ENCODE results near the gene KIAA0930.

The KIAA0930 gene

GRCh38 chr22:45208993-45209838 lies 31.5 kb downstream of the KIAA0930 start (continued):
- TF ChIP-seq, protein P1, sequence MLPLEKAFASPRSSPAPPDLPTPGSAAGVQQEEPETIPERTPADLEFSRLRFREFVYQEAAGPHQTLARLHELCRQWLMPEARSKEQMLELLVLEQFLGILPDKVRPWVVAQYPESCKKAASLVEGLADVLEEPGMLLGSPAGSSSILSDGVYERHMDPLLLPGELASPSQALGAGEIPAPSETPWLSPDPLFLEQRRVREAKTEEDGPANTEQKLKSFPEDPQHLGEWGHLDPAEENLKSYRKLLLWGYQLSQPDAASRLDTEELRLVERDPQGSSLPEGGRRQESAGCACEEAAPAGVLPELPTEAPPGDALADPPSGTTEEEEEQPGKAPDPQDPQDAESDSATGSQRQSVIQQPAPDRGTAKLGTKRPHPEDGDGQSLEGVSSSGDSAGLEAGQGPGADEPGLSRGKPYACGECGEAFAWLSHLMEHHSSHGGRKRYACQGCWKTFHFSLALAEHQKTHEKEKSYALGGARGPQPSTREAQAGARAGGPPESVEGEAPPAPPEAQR (tag by site-specific recombination; IDR thresholded peaks at IDR 0.05), result no peak
- no peak for TF ChIP-seq ZNF221 (tag by site-specific recombination; IDR thresholded peaks at IDR 0.05; ENCODE audit: borderline replicate concordance)
- TF ChIP-seq CTCF (tag by site-specific recombination; IDR thresholded peaks at IDR 0.05), result peak; percentile 82
- no peak for TF ChIP-seq TCF7L2 (IDR thresholded peaks at IDR 0.05; ENCODE audit: borderline replicate concordance, low read depth, low read length)
- TF ChIP-seq, protein P2, sequence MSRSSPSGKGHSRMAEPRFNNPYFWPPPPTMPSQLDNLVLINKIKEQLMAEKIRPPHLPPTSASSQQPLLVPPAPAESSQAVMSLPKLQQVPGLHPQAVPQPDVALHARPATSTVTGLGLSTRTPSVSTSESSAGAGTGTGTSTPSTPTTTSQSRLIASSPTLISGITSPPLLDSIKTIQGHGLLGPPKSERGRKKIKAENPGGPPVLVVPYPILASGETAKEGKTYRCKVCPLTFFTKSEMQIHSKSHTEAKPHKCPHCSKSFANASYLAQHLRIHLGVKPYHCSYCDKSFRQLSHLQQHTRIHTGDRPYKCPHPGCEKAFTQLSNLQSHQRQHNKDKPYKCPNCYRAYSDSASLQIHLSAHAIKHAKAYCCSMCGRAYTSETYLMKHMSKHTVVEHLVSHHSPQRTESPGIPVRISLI (tag by site-specific recombination; IDR thresholded peaks at IDR 0.05), result no peak
- TF ChIP-seq ZNF133 (tag by site-specific recombination; IDR thresholded peaks at IDR 0.05), result no peak

DNA sequence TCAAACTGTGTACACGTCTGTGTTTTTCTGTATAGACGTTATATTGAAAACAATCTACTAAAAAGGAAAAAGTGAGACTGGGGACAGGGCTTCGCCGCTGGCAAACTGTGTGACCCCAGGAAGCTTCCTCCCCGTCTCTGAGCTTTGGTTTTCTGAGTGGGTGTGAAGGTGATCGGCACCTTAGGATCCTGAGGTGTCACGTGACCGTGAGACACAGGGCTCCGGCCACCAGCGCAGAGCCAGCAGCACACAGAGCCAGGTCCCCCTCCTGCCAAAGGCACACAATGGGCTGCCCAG lies 32.0 kb downstream of the KIAA0930 start:
- H3K9me3 ChIP-seq (ENCODE audit: control insufficient read depth, insufficient read depth, low read depth, low read length), result no peaks in the 10 kb centered on the region
- ChIA-PET POLR2A (interaction anchor here (0.5 to 1.0 kb wide), 3 partner anchors 16 to 45 kb away, joined by 3 to 7 read pairs (median 3); partner anchors contain the start of gene NUP50), CTCF (interaction anchor here (0.6 to 2.3 kb wide), 17 partner anchors 8 to 55 kb away, joined by 3 to 25 read pairs (median 4); partner anchors contain the start of gene NUP50)
- H3K36me3 ChIP-seq (ENCODE audit: control insufficient read depth in 2 of 2, insufficient read depth in 1 of 2, low read length in 2 of 2), result peaks cover 0 to 59% of the 10 kb centered on the region in 2 experiments; a peak in 2 of 3 replicates
- no peak overlapping the region for H3K27ac ChIP-seq (ENCODE audit: extremely low read depth, low read depth, low read length)
- H3K4me1 ChIP-seq (ENCODE audit: control insufficient read depth, insufficient read depth, low read length), result no peaks in the 10 kb centered on the region
- H3K4me3 ChIP-seq (ENCODE audit: low read depth, low read length), result no peak overlapping the region
- TF ChIP-seq, protein P3, sequence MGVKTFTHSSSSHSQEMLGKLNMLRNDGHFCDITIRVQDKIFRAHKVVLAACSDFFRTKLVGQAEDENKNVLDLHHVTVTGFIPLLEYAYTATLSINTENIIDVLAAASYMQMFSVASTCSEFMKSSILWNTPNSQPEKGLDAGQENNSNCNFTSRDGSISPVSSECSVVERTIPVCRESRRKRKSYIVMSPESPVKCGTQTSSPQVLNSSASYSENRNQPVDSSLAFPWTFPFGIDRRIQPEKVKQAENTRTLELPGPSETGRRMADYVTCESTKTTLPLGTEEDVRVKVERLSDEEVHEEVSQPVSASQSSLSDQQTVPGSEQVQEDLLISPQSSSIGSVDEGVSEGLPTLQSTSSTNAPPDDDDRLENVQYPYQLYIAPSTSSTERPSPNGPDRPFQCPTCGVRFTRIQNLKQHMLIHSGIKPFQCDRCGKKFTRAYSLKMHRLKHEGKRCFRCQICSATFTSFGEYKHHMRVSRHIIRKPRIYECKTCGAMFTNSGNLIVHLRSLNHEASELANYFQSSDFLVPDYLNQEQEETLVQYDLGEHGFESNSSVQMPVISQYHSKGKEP (tag by site-specific recombination; IDR thresholded peaks at IDR 0.05), result no peak
- no peak for TF ChIP-seq ZBTB48 (tag by site-specific recombination; IDR thresholded peaks at IDR 0.05)
- TF ChIP-seq ZSCAN23 (tag by site-specific recombination; IDR thresholded peaks at IDR 0.05), result no peak
- no peak for TF ChIP-seq ZNF169 (tag by site-specific recombination; IDR thresholded peaks at IDR 0.05)
- TF ChIP-seq ZNF777 (tag by site-specific recombination; IDR thresholded peaks at IDR 0.05; ENCODE audit: borderline replicate concordance), result no peak
- TF ChIP-seq, protein P4, sequence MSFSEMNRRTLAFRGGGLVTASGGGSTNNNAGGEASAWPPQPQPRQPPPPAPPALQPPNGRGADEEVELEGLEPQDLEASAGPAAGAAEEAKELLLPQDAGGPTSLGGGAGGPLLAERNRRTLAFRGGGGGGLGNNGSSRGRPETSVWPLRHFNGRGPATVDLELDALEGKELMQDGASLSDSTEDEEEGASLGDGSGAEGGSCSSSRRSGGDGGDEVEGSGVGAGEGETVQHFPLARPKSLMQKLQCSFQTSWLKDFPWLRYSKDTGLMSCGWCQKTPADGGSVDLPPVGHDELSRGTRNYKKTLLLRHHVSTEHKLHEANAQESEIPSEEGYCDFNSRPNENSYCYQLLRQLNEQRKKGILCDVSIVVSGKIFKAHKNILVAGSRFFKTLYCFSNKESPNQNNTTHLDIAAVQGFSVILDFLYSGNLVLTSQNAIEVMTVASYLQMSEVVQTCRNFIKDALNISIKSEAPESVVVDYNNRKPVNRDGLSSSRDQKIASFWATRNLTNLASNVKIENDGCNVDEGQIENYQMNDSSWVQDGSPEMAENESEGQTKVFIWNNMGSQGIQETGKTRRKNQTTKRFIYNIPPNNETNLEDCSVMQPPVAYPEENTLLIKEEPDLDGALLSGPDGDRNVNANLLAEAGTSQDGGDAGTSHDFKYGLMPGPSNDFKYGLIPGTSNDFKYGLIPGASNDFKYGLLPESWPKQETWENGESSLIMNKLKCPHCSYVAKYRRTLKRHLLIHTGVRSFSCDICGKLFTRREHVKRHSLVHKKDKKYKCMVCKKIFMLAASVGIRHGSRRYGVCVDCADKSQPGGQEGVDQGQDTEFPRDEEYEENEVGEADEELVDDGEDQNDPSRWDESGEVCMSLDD (tag by site-specific recombination; IDR thresholded peaks at IDR 0.05), result no peak
- TF ChIP-seq ZNF2 (tag by site-specific recombination; IDR thresholded peaks at IDR 0.05), result no peak
- TF ChIP-seq GLIS1 (tag by site-specific recombination; IDR thresholded peaks at IDR 0.05), result no peak
- no peak for TF ChIP-seq KLF8 (tag by site-specific recombination; IDR thresholded peaks at IDR 0.05)
- TF ChIP-seq ZNF404 (tag by site-specific recombination; IDR thresholded peaks at IDR 0.05), result no peak
- TF ChIP-seq SP7 (tag by site-specific recombination; IDR thresholded peaks at IDR 0.05), result no peak
- TF ChIP-seq, protein P5, sequence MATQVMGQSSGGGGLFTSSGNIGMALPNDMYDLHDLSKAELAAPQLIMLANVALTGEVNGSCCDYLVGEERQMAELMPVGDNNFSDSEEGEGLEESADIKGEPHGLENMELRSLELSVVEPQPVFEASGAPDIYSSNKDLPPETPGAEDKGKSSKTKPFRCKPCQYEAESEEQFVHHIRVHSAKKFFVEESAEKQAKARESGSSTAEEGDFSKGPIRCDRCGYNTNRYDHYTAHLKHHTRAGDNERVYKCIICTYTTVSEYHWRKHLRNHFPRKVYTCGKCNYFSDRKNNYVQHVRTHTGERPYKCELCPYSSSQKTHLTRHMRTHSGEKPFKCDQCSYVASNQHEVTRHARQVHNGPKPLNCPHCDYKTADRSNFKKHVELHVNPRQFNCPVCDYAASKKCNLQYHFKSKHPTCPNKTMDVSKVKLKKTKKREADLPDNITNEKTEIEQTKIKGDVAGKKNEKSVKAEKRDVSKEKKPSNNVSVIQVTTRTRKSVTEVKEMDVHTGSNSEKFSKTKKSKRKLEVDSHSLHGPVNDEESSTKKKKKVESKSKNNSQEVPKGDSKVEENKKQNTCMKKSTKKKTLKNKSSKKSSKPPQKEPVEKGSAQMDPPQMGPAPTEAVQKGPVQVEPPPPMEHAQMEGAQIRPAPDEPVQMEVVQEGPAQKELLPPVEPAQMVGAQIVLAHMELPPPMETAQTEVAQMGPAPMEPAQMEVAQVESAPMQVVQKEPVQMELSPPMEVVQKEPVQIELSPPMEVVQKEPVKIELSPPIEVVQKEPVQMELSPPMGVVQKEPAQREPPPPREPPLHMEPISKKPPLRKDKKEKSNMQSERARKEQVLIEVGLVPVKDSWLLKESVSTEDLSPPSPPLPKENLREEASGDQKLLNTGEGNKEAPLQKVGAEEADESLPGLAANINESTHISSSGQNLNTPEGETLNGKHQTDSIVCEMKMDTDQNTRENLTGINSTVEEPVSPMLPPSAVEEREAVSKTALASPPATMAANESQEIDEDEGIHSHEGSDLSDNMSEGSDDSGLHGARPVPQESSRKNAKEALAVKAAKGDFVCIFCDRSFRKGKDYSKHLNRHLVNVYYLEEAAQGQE (tag by site-specific recombination; IDR thresholded peaks at IDR 0.05), result no peak
- no peak for TF ChIP-seq KLF7 (tag by site-specific recombination; IDR thresholded peaks at IDR 0.05; ENCODE audit: borderline replicate concordance)
- TF ChIP-seq ZNF394 (tag by site-specific recombination; IDR thresholded peaks at IDR 0.05; ENCODE audit: borderline replicate concordance), result no peak
- no peak for TF ChIP-seq GFI1B (tag by site-specific recombination; IDR thresholded peaks at IDR 0.05)
- no peak for TF ChIP-seq ZNF341 (tag by site-specific recombination; IDR thresholded peaks at IDR 0.05; ENCODE audit: low read depth)
